Measurements from ENCODE around the gene ACER3.

Gene ACER3

GRCh38 chr11:76910620-76911414 is 50.1 kb downstream of the ACER3 start:
- peak; percentile 11 for DNase-seq (ENCODE audit: low read depth)
- TF ChIP-seq CTCF (conservative IDR thresholded peaks at IDR 0.05; ENCODE audit: low read depth, low read length): no peak

GRCh38 chr11:76911415-76911808 is 50.7 kb downstream of the ACER3 start:
- DNase-seq (ENCODE audit: low read depth): no peak
- no peak for TF ChIP-seq CTCF (conservative IDR thresholded peaks at IDR 0.05; ENCODE audit: low read depth, low read length)

More at GRCh38 chr11:76910620-76911414, 50.1 kb downstream of the ACER3 start:
- H3K4me3 ChIP-seq (ENCODE audit: low read depth, low read length): no peak overlapping the region

GRCh38 chr11:76916712-76917111 is 56.0 kb downstream of the ACER3 start:
- no peak overlapping the region for H3K4me3 ChIP-seq (ENCODE audit: low read depth, low read length)
- TF ChIP-seq CTCF (conservative IDR thresholded peaks at IDR 0.05; ENCODE audit: low read depth, low read length): no peak
- no peak for DNase-seq (ENCODE audit: low read depth)

More at GRCh38 chr11:76911415-76911808, 50.7 kb downstream of the ACER3 start:
- no peak overlapping the region for H3K4me3 ChIP-seq (ENCODE audit: low read depth, low read length)

- H3K4me3 ChIP-seq (ENCODE audit: low read depth, low read length): peak overlapping the region; percentile 18
- DNase-seq (ENCODE audit: low read depth): peak; percentile 80
- TF ChIP-seq CTCF (conservative IDR thresholded peaks at IDR 0.05; ENCODE audit: low read depth, low read length): peak; percentile 76
Observed at GRCh38 chr11:76918941-76919386, 58.2 kb downstream of the ACER3 start.

GRCh38 chr11:76919467-76919866 is 58.7 kb downstream of the ACER3 start:
- no peak overlapping the region for H3K4me3 ChIP-seq (ENCODE audit: low read depth, low read length)
- TF ChIP-seq CTCF (conservative IDR thresholded peaks at IDR 0.05; ENCODE audit: low read depth, low read length): no peak

GRCh38 chr11:76919887-76920746 is 59.4 kb downstream of the ACER3 start:
- peak; percentile 86 for TF ChIP-seq CTCF (conservative IDR thresholded peaks at IDR 0.05; ENCODE audit: low read depth, low read length)
- H3K4me3 ChIP-seq (ENCODE audit: low read depth, low read length): peak overlapping the region; percentile 36
- peak; percentile 90 for DNase-seq (ENCODE audit: low read depth)

More at GRCh38 chr11:76919467-76919866, 58.7 kb downstream of the ACER3 start:
- DNase-seq (ENCODE audit: low read depth): no peak
